Left kidney (tissue), 8 donors: Measurements from ENCODE around the gene UNC119B. TPM values are rescaled to one million over a fixed set of nuclear protein-coding genes. Genes with fewer than 3 reads are reported as not detected.
"Not testable (repeated sequence)": the region's sequence is repeated elsewhere in the genome, so short reads cannot be mapped to it uniquely, and the experiment has no call there.

ENCODE experiments used
- DNase-seq: peaks from one replicate; pipeline ENCODE4 v3.0.0-alpha.2; 2013
- long read RNA-seq, 8 donors: transcript quantifications; one replicate each; lab custom pipeline, GENCODE V29; 2026
- polyA plus RNA-seq: library from polyadenylated mRNA; unstranded; fragments of 120-200 nt; gene quantifications from one replicate; pipeline ENCODE4 v1.2.1, GENCODE V29; 2013; ENCODE audit not compliant: insufficient read length

UNC119B gene
- 82.4 TPM for polyA plus RNA-seq
- long read RNA-seq, donor 1, full-length matches to known transcripts, result 9 of 30 reads
- long read RNA-seq, donor 1, partial matches to known transcripts, result 21 of 30 reads
- long read RNA-seq, donor 1, other reads (novel, unspliced or antisense), result 0 of 30 reads
- long read RNA-seq, donor 2, full-length matches to known transcripts, result 11 of 29 reads
- long read RNA-seq, donor 2, partial matches to known transcripts, result 18 of 29 reads
- long read RNA-seq, donor 2, other reads (novel, unspliced or antisense), result 0 of 29 reads
- long read RNA-seq, donor 3, full-length matches to known transcripts, result 12 of 21 reads
- long read RNA-seq, donor 3, partial matches to known transcripts, result 9 of 21 reads
- long read RNA-seq, donor 3, other reads (novel, unspliced or antisense), result 0 of 21 reads
- long read RNA-seq, donor 4, full-length matches to known transcripts, result 2 of 2 reads
- long read RNA-seq, donor 4, partial matches to known transcripts, result 0 of 2 reads
- long read RNA-seq, donor 4, other reads (novel, unspliced or antisense), result 0 of 2 reads
- long read RNA-seq, donor 5, full-length matches to known transcripts, result 18 of 24 reads
- long read RNA-seq, donor 5, partial matches to known transcripts, result 6 of 24 reads
- long read RNA-seq, donor 5, other reads (novel, unspliced or antisense), result 0 of 24 reads
- long read RNA-seq, donor 6, full-length matches to known transcripts, result 13 of 26 reads
- long read RNA-seq, donor 6, partial matches to known transcripts, result 13 of 26 reads
- long read RNA-seq, donor 6, other reads (novel, unspliced or antisense), result 0 of 26 reads
- long read RNA-seq, donor 7, full-length matches to known transcripts, result 23 of 39 reads
- long read RNA-seq, donor 7, partial matches to known transcripts, result 16 of 39 reads
- long read RNA-seq, donor 7, other reads (novel, unspliced or antisense), result 0 of 39 reads
- long read RNA-seq, donor 8, full-length matches to known transcripts, result 6 of 12 reads
- long read RNA-seq, donor 8, partial matches to known transcripts, result 6 of 12 reads
- long read RNA-seq, donor 8, other reads (novel, unspliced or antisense), result 0 of 12 reads

GRCh38 chr12:120710031-120710804 is at the start of gene UNC119B:
Gene UNC119B (plus strand): TSS chr12:120710458. CDS start chr12:120710475, 17 bp downstream.
- DNase-seq, result peak; percentile 66

- no peak for DNase-seq
Observed at GRCh38 chr12:120661432-120661831, 48.8 kb upstream of the UNC119B start.

- no peak for DNase-seq
Observed at GRCh38 chr12:120662879-120663278, 47.4 kb upstream of the UNC119B start.

GRCh38 chr12:120663741-120664140 is 46.5 kb upstream of the UNC119B start:
- no peak for DNase-seq

GRCh38 chr12:120666571-120667390 is 43.5 kb upstream of the UNC119B start:
- DNase-seq, result no peak

- DNase-seq, result no peak
Observed at GRCh38 chr12:120668091-120668867, 42.0 kb upstream of the UNC119B start.

GRCh38 chr12:120668868-120669840 is 41.1 kb upstream of the UNC119B start:
- no peak for DNase-seq

- DNase-seq, result not testable (repeated sequence)
Observed at GRCh38 chr12:120670237-120670636, 40.0 kb upstream of the UNC119B start.

- no peak for DNase-seq
Observed at GRCh38 chr12:120670667-120671066, 39.6 kb upstream of the UNC119B start.

GRCh38 chr12:120674097-120674636 is 36.1 kb upstream of the UNC119B start:
- no peak for DNase-seq

GRCh38 chr12:120677765-120678473 is 32.3 kb upstream of the UNC119B start:
- no peak for DNase-seq

- DNase-seq, result no peak
Observed at GRCh38 chr12:120678572-120678971, 31.7 kb upstream of the UNC119B start.

GRCh38 chr12:120680165-120680738 is 30.0 kb upstream of the UNC119B start:
- no peak for DNase-seq

GRCh38 chr12:120684523-120684932 is 25.7 kb upstream of the UNC119B start:
- DNase-seq, result no peak

- DNase-seq, result no peak
Observed at GRCh38 chr12:120685522-120685921, 24.7 kb upstream of the UNC119B start.

GRCh38 chr12:120686151-120686689 is 24.0 kb upstream of the UNC119B start:
- DNase-seq, result peak; percentile 97
